H9 (cell line): Measurements from ENCODE around the gene AGPAT2. TPM values are rescaled to one million over a fixed set of nuclear protein-coding genes. Genes with fewer than 3 reads are reported as not detected.

Experiments used
- DNase-seq: peaks from one replicate; pipeline ENCODE4 v3.0.0-alpha.2; 2017
- H2AFZ ChIP-seq: one replicate; pipeline ENCODE4 v1.6.1; 2013; ENCODE audit warnings: mild to moderate bottlenecking, low read length, control low read depth, moderate library complexity
- H2AK5ac ChIP-seq: 2 replicates; pipeline ENCODE4 v1.6.1; 2013; ENCODE audit warnings: low read length, control low read depth, mixed read lengths; ENCODE audit not compliant: insufficient read length
- H2BK120ac ChIP-seq: one replicate; pipeline ENCODE4 v1.6.1; 2013; ENCODE audit warnings: low read depth, mild to moderate bottlenecking, low read length, control low read depth, inconsistent platforms; ENCODE audit not compliant: poor library complexity, severe bottlenecking
- H2BK12ac ChIP-seq: 2 replicates; pipeline ENCODE4 v1.6.1; 2013; ENCODE audit warnings: low read length, control low read depth, mixed read lengths, low read depth; ENCODE audit not compliant: insufficient read length
- H2BK15ac ChIP-seq: 2 replicates; pipeline ENCODE4 v1.6.1; 2013; ENCODE audit warnings: low read depth, low read length, control low read depth
- H2BK20ac ChIP-seq: one replicate; pipeline ENCODE4 v1.6.1; 2013; ENCODE audit warnings: low read depth, mild to moderate bottlenecking, low read length, control low read depth, inconsistent platforms; ENCODE audit not compliant: poor library complexity, severe bottlenecking
- H2BK5ac ChIP-seq: 2 replicates; pipeline ENCODE4 v1.6.1; 2013; ENCODE audit warnings: low read length, control low read depth, mixed read lengths; ENCODE audit not compliant: insufficient read length
- H3K14ac ChIP-seq: 2 replicates; pipeline ENCODE4 v1.6.1; 2013; ENCODE audit warnings: low read length, control low read depth; ENCODE audit not compliant: insufficient read depth
- H3K18ac ChIP-seq: 2 replicates; pipeline ENCODE4 v1.6.1; 2013; ENCODE audit warnings: low read depth, mild to moderate bottlenecking, mixed read lengths, low read length, control low read depth; ENCODE audit not compliant: insufficient read length
- H3K23ac ChIP-seq: 2 replicates; pipeline ENCODE4 v1.6.1; 2013; ENCODE audit warnings: low read length, control low read depth, mixed read lengths, low read depth; ENCODE audit not compliant: insufficient read length
- H3K23me2 ChIP-seq: 2 replicates; pipeline ENCODE4 v1.6.1; 2013; ENCODE audit warnings: low read depth, mild to moderate bottlenecking, mixed read lengths, low read length, control low read depth; ENCODE audit not compliant: insufficient read length, poor library complexity, severe bottlenecking
- H3K27ac ChIP-seq: 2 replicates; pipeline ENCODE4 v1.5.1; 2013; ENCODE audit warnings: low read length, control low read depth, mixed read lengths, low read depth; ENCODE audit not compliant: insufficient read length
- H3K27me3 ChIP-seq: 2 replicates; pipeline ENCODE4 v1.6.1; 2013; ENCODE audit warnings: low read length, control low read depth, inconsistent platforms; ENCODE audit not compliant: insufficient read depth
- H3K4ac ChIP-seq: 2 replicates; pipeline ENCODE4 v1.6.1; 2013; ENCODE audit warnings: low read depth, mild to moderate bottlenecking, control low read depth, inconsistent platforms, low read length, moderate library complexity
- H3K4me1 ChIP-seq: 2 replicates; pipeline ENCODE4 v1.6.1; 2013; ENCODE audit warnings: low read length, control low read depth, inconsistent platforms; ENCODE audit not compliant: insufficient read depth
- H3K4me2 ChIP-seq: 2 replicates; pipeline ENCODE4 v1.6.1; 2013; ENCODE audit warnings: low read length, control low read depth, mixed read lengths; ENCODE audit not compliant: insufficient read length, insufficient read depth
- H3K56ac ChIP-seq: 2 replicates; pipeline ENCODE4 v1.6.1; 2013; ENCODE audit warnings: low read depth, mild to moderate bottlenecking, mixed read lengths, low read length, control low read depth; ENCODE audit not compliant: insufficient read length
- H3K79me1 ChIP-seq: 2 replicates; pipeline ENCODE4 v1.6.1; 2013; ENCODE audit warnings: low read depth, mild to moderate bottlenecking, moderate library complexity, low read length, control low read depth, inconsistent platforms; ENCODE audit not compliant: insufficient read depth, poor library complexity, severe bottlenecking
- H3K79me2 ChIP-seq: 2 replicates; pipeline ENCODE4 v1.6.1; 2013; ENCODE audit warnings: low read length, control low read depth, inconsistent platforms; ENCODE audit not compliant: insufficient read depth
- H3K9ac ChIP-seq: 2 replicates; pipeline ENCODE4 v1.6.1; 2013; ENCODE audit warnings: low read length, control low read depth, mixed read lengths; ENCODE audit not compliant: insufficient read length; ENCODE audit errors: extremely low read depth
- H3K9me3 ChIP-seq: one replicate; pipeline ENCODE4 v1.6.1; 2013; ENCODE audit warnings: low read depth, low read length, inconsistent platforms; ENCODE audit not compliant: control insufficient read depth
- H3T11ph ChIP-seq: one replicate; pipeline ENCODE4 v1.6.1; 2013; ENCODE audit warnings: mild to moderate bottlenecking, low read length, control low read depth, inconsistent platforms
- H4K20me1 ChIP-seq: one replicate; pipeline ENCODE4 v1.6.1; 2013; ENCODE audit not compliant: control insufficient read depth, insufficient read length, insufficient read depth
- H4K5ac ChIP-seq: 2 replicates; pipeline ENCODE4 v1.6.1; 2013; ENCODE audit warnings: low read depth, mild to moderate bottlenecking, mixed read lengths, low read length, control low read depth; ENCODE audit not compliant: insufficient read length
- H4K8ac ChIP-seq: replicated peaks from 2 replicates; pipeline ENCODE4 v1.6.1; 2013; ENCODE audit warnings: low read length, control low read depth, mixed read lengths, low read depth; ENCODE audit not compliant: insufficient read length
- H4K91ac ChIP-seq: 2 replicates; pipeline ENCODE4 v1.6.1; 2013; ENCODE audit warnings: low read depth, mild to moderate bottlenecking, moderate library complexity, mixed read lengths, low read length, control low read depth; ENCODE audit not compliant: insufficient read length
- H3K27ac Mint-ChIP-seq, 3 experiments: 2 replicates in 2 of 3; 3 replicates in 1 of 3; pipeline ENCODE4 v1.8.0; 2020 to 2021; ENCODE audit warnings: mixed read lengths in 3 of 3, mild to moderate bottlenecking in 1 of 3, moderate library complexity in 1 of 3
- H3K27me3 Mint-ChIP-seq: 2 replicates; pipeline ENCODE4 v1.8.0; 2021; ENCODE audit warnings: low read depth, mild to moderate bottlenecking, moderate library complexity, mixed read lengths
- H3K36me3 Mint-ChIP-seq, 3 experiments: 2 replicates in 2 of 3; 3 replicates in 1 of 3; pipeline ENCODE4 v1.8.0; 2020 to 2021; ENCODE audit warnings: low read depth in 3 of 3, mixed read lengths in 3 of 3; ENCODE audit not compliant: insufficient read depth in 1 of 3
- H3K4me1 Mint-ChIP-seq, 2 experiments: 2 replicates each; pipeline ENCODE4 v1.8.0; 2020; ENCODE audit warnings: mixed read lengths in 2 of 2
- H3K4me3 Mint-ChIP-seq, 2 experiments: 2 replicates in 1 of 2; 3 replicates in 1 of 2; pipeline ENCODE4 v1.8.0; 2020 to 2021; ENCODE audit warnings: mild to moderate bottlenecking in 2 of 2, mixed read lengths in 2 of 2, moderate library complexity in 1 of 2
- H3K9me3 Mint-ChIP-seq, 2 experiments: 2 replicates in 1 of 2; 3 replicates in 1 of 2; pipeline ENCODE4 v1.8.0; 2020; ENCODE audit warnings: mild to moderate bottlenecking in 2 of 2, mixed read lengths in 2 of 2, moderate library complexity in 1 of 2
- WGBS: extraction: QIAGEN DNeasy Blood & Tissue Kit; methylation state at CpG from one replicate; pipeline ENCODE4 v1.1.7; 2013; ENCODE audit warnings: missing lambda C conversion rate, low lambda C conversion rate, mixed read lengths; ENCODE audit not compliant: insufficient read length; ENCODE audit errors: extremely low coverage; 5-methylcytosine and 5-hydroxymethylcytosine counted together
- total RNA-seq: library from RNA; stranded (reverse); gene quantifications from 2 replicates; pipeline ENCODE4 v1.2.1, GENCODE V29; 2021
- TF ChIP-seq, protein P1 (sequence below): fragments of 200-600 bp; sonication (generic); conservative IDR thresholded peaks from 3 replicates; pipeline ENCODE4 v1.8.0; 2021; ENCODE audit warnings: antibody characterized with exemption, mild to moderate bottlenecking

Gene AGPAT2
- total RNA-seq, 1 experiment from 2014 or later: 29.7 TPM

DNA sequence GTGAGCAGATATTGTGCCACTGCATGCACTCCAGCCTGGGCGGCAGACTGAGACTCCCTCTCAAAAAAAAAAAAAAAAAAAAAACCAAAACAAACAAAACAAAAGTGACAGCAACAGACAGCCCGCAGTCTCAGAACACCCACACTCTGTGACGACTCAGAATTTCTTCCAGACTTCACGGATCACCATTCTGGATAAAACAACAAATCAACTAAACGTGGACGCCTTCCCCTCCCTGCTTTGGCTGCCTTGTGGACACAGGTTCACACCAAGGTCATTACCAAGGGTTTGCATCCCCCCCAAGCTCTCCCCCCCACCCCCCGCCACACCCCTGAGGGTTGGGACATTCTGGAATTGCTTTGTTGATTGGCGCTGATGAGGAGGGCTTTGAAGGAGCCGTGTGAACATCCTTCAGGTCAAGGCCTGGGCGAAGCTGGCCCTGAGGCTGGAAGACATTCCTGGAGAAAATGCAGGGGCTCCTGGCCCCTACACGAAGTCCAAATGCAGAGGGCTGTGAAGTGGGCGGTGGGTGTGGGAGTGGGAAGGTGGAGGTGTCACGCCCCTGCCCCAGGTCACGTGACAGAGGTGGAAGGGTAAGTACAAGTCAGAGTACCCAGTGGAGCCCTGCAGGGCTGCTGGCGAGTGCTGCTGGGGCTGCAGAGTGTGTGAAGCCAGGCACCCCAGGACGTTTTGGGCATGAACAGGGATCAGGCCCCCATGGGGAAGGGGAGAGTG is 45.4 kb upstream of the AGPAT2 start:
- WGBS: no CpG with 5 or more reads among the region's 16 CpGs
- Histone ChIP-seq H3K23me2 (peaks cover 10% of the 10 kb centered on the region), H2BK5ac (no peak overlapping the region), H3K9ac (no peak overlapping the region), H2BK20ac (no peak overlapping the region), H2BK15ac (no peak overlapping the region), H3T11ph (no peak overlapping the region), H3K14ac (no peak overlapping the region; the same call in 1 of the 2 replicates), H3K9me3 (no peaks in the 10 kb centered on the region), H3K27ac (no peak overlapping the region), H3K4ac (no peak overlapping the region), H4K5ac (no peak overlapping the region), H2AFZ (no peak overlapping the region), H2BK120ac (no peak overlapping the region), H3K79me2 (peaks cover 1% of the 10 kb centered on the region; the same call in 1 of the 2 replicates), H4K8ac (no peak overlapping the region), H2BK12ac (no peak overlapping the region), H3K56ac (no peak overlapping the region), H3K79me1 (no peaks in the 10 kb centered on the region), H3K18ac (no peak overlapping the region), H3K27me3 (no peaks in the 10 kb centered on the region), H4K91ac (no peak overlapping the region), H2AK5ac (no peak overlapping the region), H3K23ac (no peak overlapping the region), H3K4me1 (no peaks in the 10 kb centered on the region), H4K20me1 (no peaks in the 10 kb centered on the region), H3K4me2 (no peak overlapping the region)
- Mint-ChIP-seq H3K36me3 (no peaks in the 10 kb centered on the region; a peak in 2 of 7 replicates), H3K27ac (0 out of 7 replicates have a peak overlapping the region, but pooled peaks of 1 of the 3 experiments have one; percentile 30), H3K4me3 (no peak overlapping the region), H3K9me3 (no peaks in the 10 kb centered on the region), H3K4me1 (peaks cover 0 to 7% of the 10 kb centered on the region in 2 experiments; a peak in 3 of 4 replicates), H3K27me3 (peaks cover 15% of the 10 kb centered on the region)
- TF ChIP-seq, protein P1, sequence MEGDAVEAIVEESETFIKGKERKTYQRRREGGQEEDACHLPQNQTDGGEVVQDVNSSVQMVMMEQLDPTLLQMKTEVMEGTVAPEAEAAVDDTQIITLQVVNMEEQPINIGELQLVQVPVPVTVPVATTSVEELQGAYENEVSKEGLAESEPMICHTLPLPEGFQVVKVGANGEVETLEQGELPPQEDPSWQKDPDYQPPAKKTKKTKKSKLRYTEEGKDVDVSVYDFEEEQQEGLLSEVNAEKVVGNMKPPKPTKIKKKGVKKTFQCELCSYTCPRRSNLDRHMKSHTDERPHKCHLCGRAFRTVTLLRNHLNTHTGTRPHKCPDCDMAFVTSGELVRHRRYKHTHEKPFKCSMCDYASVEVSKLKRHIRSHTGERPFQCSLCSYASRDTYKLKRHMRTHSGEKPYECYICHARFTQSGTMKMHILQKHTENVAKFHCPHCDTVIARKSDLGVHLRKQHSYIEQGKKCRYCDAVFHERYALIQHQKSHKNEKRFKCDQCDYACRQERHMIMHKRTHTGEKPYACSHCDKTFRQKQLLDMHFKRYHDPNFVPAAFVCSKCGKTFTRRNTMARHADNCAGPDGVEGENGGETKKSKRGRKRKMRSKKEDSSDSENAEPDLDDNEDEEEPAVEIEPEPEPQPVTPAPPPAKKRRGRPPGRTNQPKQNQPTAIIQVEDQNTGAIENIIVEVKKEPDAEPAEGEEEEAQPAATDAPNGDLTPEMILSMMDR: no peak
- no peak for DNase-seq
